Keratinocyte (primary cell): Measurements from ENCODE around the gene TRIB2. TPM values are rescaled to one million over a fixed set of nuclear protein-coding genes. Genes with fewer than 3 reads are reported as not detected.

Experiments used
- DNase-seq: peaks from one replicate; pipeline ENCODE4 v3.0.0-alpha.2; 2011; ENCODE audit warnings: low read depth, missing footprints, low spot score
- FAIRE-seq: peaks from 2 replicates; lab custom pipeline; 2011; peaks lifted over from hg19 to GRCh38; lab: Jason Lieb, UNC
- H2AFZ ChIP-seq: 2 replicates; pipeline ENCODE4 v1.6.0; 2012; ENCODE audit warnings: low read length, control low read depth, inconsistent platforms; ENCODE audit not compliant: control insufficient read depth
- H3K27ac ChIP-seq: 2 replicates; pipeline ENCODE4 v1.5.1; 2011; ENCODE audit warnings: low read length; ENCODE audit not compliant: control insufficient read depth, insufficient read depth
- H3K27me3 ChIP-seq: 3 replicates; pipeline ENCODE4 v1.6.0; 2011; ENCODE audit warnings: low read length; ENCODE audit not compliant: control insufficient read depth, insufficient read depth; ENCODE audit errors: extremely low read depth
- H3K36me3 ChIP-seq, 2 experiments: 2 replicates in 1 of 2; 3 replicates in 1 of 2; pipeline ENCODE4 v1.5.1; 2011; ENCODE audit warnings: low read length in 2 of 2, mild to moderate bottlenecking in 1 of 2; ENCODE audit not compliant: control insufficient read depth in 2 of 2, insufficient read depth in 2 of 2; ENCODE audit errors: extremely low read depth in 1 of 2
- H3K4me1 ChIP-seq: 3 replicates; pipeline ENCODE4 v1.5.1; 2011; ENCODE audit warnings: low read length; ENCODE audit not compliant: control insufficient read depth, insufficient read depth; ENCODE audit errors: extremely low read depth
- H3K4me2 ChIP-seq: 3 replicates; pipeline ENCODE4 v1.6.0; 2011; ENCODE audit warnings: low read depth, low read length; ENCODE audit not compliant: control insufficient read depth, insufficient read depth; ENCODE audit errors: extremely low read depth
- H3K4me3 ChIP-seq, 3 experiments: fragments of 200-600 bp in 1 of 3; sonication (generic) in 1 of 3; 2 replicates in 2 of 3; 3 replicates in 1 of 3; pipeline ENCODE4 v1.5.1; 2011 to 2016; ENCODE audit warnings: low read length in 3 of 3, mild to moderate bottlenecking in 3 of 3, control low read depth in 2 of 3, inconsistent platforms in 1 of 3, low read depth in 1 of 3, mixed read lengths in 1 of 3, mixed run types in 1 of 3, moderate library complexity in 1 of 3; ENCODE audit not compliant: control insufficient read depth in 2 of 3, insufficient read depth in 2 of 3; ENCODE audit errors: extremely low read depth in 1 of 3
- H3K79me2 ChIP-seq: 2 replicates; pipeline ENCODE4 v1.6.0; 2012; ENCODE audit warnings: low read length; ENCODE audit not compliant: control insufficient read depth, insufficient read depth
- H3K9ac ChIP-seq: 3 replicates; pipeline ENCODE4 v1.6.0; 2011; ENCODE audit warnings: low read length; ENCODE audit not compliant: control insufficient read depth, insufficient read depth; ENCODE audit errors: extremely low read depth
- H3K9me1 ChIP-seq: 3 replicates; pipeline ENCODE4 v1.6.0; 2011; ENCODE audit warnings: low read length; ENCODE audit not compliant: control insufficient read depth, insufficient read depth; ENCODE audit errors: extremely low read depth
- H3K9me3 ChIP-seq: 2 replicates; pipeline ENCODE4 v1.5.1; 2012; ENCODE audit warnings: low read depth, low read length; ENCODE audit not compliant: control insufficient read depth
- H4K20me1 ChIP-seq: 3 replicates; pipeline ENCODE4 v1.6.0; 2011; ENCODE audit warnings: low read length; ENCODE audit not compliant: control insufficient read depth, insufficient read depth; ENCODE audit errors: extremely low read depth
- CTCF ChIP-seq, 3 experiments: IDR thresholded peaks in 1 of 3; conservative IDR thresholded peaks in 1 of 3; optimal IDR thresholded peaks in 1 of 3; 2 replicates in 2 of 3; 3 replicates in 1 of 3; pipeline versions ENCODE3 to v1.5.1; 2011; ENCODE audit warnings: low read length in 3 of 3, mild to moderate bottlenecking in 3 of 3, moderate library complexity in 2 of 3, control low read depth in 1 of 3, inconsistent platforms in 1 of 3; ENCODE audit not compliant: insufficient read depth in 2 of 3; ENCODE audit errors: extremely low read depth in 1 of 3
- EZH2 ChIP-seq: IDR thresholded peaks from one replicate; pipeline ENCODE4 v1.6.1; 2012; ENCODE audit warnings: inconsistent platforms, mild to moderate bottlenecking, low read length, moderate library complexity
- dilution Hi-C: fragments of 300-500 bp; cut with MboI; formaldehyde crosslinking; loops from one replicate; pipeline ENCODE4 v1.7.0; 2020; ENCODE audit warnings: low sequenced_read_pairs; ENCODE audit not compliant: extremely low pct_ligation_motif_present
- polyA plus RNA-seq, 5 experiments: library from polyadenylated mRNA; depleted of rRNA in 3 of 5; stranded (reverse) in 3 of 5; stranded (forward) in 1 of 5; unstranded in 1 of 5; fragments of >200 nt; gene quantifications; 1 replicate in 1 of 5; 2 replicates in 3 of 5; 3 replicates in 1 of 5; pipeline versions ENCODE4 v1.2.1 to v1.2.3, GENCODE V29; 2011 to 2012; ENCODE audit warnings: missing spikeins in 2 of 5, low read depth in 1 of 5, low replicate concordance in 1 of 5

Gene TRIB2
- polyA plus RNA-seq, 1 donor (not counting 4 experiments of a cell fraction or from before 2014, with no cell fraction given), result 7.7 TPM

- Histone ChIP-seq H4K20me1 (no peaks in the 10 kb centered on the region), H3K9me1 (no peaks in the 10 kb centered on the region), H3K27me3 (no peaks in the 10 kb centered on the region), H3K79me2 (no peaks in the 10 kb centered on the region), H3K4me2 (no peak overlapping the region), H3K4me3 (no peak overlapping the region), H2AFZ (no peak overlapping the region), H3K9ac (no peak overlapping the region), H3K27ac (no peak overlapping the region), H3K36me3 (no peaks in the 10 kb centered on the region), H3K4me1 (no peaks in the 10 kb centered on the region), H3K9me3 (no peaks in the 10 kb centered on the region)
- DNase-seq (no peak), FAIRE-seq (no peak)
- dilution Hi-C loops, result no loop called here
- no peak for TF ChIP-seq CTCF (optimal IDR thresholded peaks at IDR 0.05 in 1 of 3, IDR thresholded peaks at IDR 0.05 in 1 of 3, conservative IDR thresholded peaks at IDR 0.05 in 1 of 3; ENCODE audit: extremely low read depth in 1 of 3, insufficient read depth in 2 of 3, low read length in 3 of 3)
- TF ChIP-seq EZH2, result no peak
Measured at GRCh38 chr2:12750166-12750905, 33.6 kb downstream of the TRIB2 start.

GRCh38 chr2:12754643-12755042 lies 37.9 kb downstream of the TRIB2 start:
- no peak overlapping the region for H3K27ac ChIP-seq
- FAIRE-seq (no peak), DNase-seq (no peak)
- H3K27me3 ChIP-seq, result no peaks in the 10 kb centered on the region
- H3K9me3 ChIP-seq, result no peaks in the 10 kb centered on the region
- H3K4me3 ChIP-seq, result no peak overlapping the region
- no peaks in the 10 kb centered on the region for H3K79me2 ChIP-seq
- no peak overlapping the region for H3K9ac ChIP-seq
- no peaks in the 10 kb centered on the region for H3K9me1 ChIP-seq
- H4K20me1 ChIP-seq, result no peaks in the 10 kb centered on the region
- TF ChIP-seq EZH2, result no peak
- TF ChIP-seq CTCF (optimal IDR thresholded peaks at IDR 0.05 in 1 of 3, IDR thresholded peaks at IDR 0.05 in 1 of 3, conservative IDR thresholded peaks at IDR 0.05 in 1 of 3; ENCODE audit: extremely low read depth in 1 of 3, insufficient read depth in 2 of 3, low read length in 3 of 3), result no peak
- dilution Hi-C loops, result no loop called here
- H3K36me3 ChIP-seq, result no peaks in the 10 kb centered on the region
- H2AFZ ChIP-seq, result no peak overlapping the region
- H3K4me1 ChIP-seq, result peaks cover 8% of the 10 kb centered on the region
- no peak overlapping the region for H3K4me2 ChIP-seq
